Activated CD4-positive, CD25-positive, alpha-beta regulatory T cell treated with anti-CD3 and anti-CD28 coated beads, Interleukin-2, amount 50 U/mL, for 72 hours (primary cell): ENCODE data around the gene SDK1.

Experiments used
- DNase-seq: peaks from one replicate; pipeline ENCODE4 v3.0.0; 2021

The SDK1 gene

GRCh38 chr7:3481435-3481834, 180.4 kb downstream of the SDK1 start:
- no peak for DNase-seq

- DNase-seq, result no peak
Observed at GRCh38 chr7:3482147-3482921, 181.3 kb downstream of the SDK1 start.

GRCh38 chr7:3486841-3487240, 185.8 kb downstream of the SDK1 start:
- no peak for DNase-seq

- DNase-seq, result no peak
Observed at GRCh38 chr7:3488829-3489228, 187.8 kb downstream of the SDK1 start.

- no peak for DNase-seq
Observed at GRCh38 chr7:3493499-3493898, 192.4 kb downstream of the SDK1 start.

GRCh38 chr7:3494947-3495346, 193.9 kb downstream of the SDK1 start:
- no peak for DNase-seq

- DNase-seq, result no peak
Observed at GRCh38 chr7:3495530-3495929, 194.5 kb downstream of the SDK1 start.

GRCh38 chr7:3495954-3496353, 194.9 kb downstream of the SDK1 start:
- no peak for DNase-seq

GRCh38 chr7:3497796-3498195, 196.7 kb downstream of the SDK1 start:
- DNase-seq, result no peak

- DNase-seq, result no peak
Observed at GRCh38 chr7:3501671-3502070, 200.6 kb downstream of the SDK1 start.

- DNase-seq, result no peak
Observed at GRCh38 chr7:3504384-3504783, 203.3 kb downstream of the SDK1 start.

GRCh38 chr7:3510101-3511020, 209.3 kb downstream of the SDK1 start:
- DNase-seq, result no peak

GRCh38 chr7:3517344-3517743, 216.3 kb downstream of the SDK1 start:
- no peak for DNase-seq

GRCh38 chr7:3518546-3518945, 217.5 kb downstream of the SDK1 start:
- no peak for DNase-seq

GRCh38 chr7:3520206-3520605, 219.2 kb downstream of the SDK1 start:
- DNase-seq, result no peak

- DNase-seq, result no peak
Observed at GRCh38 chr7:3527496-3528124, 226.6 kb downstream of the SDK1 start.

- no peak for DNase-seq
Observed at GRCh38 chr7:3533040-3533439, 232.0 kb downstream of the SDK1 start.

GRCh38 chr7:3537210-3537875, 236.3 kb downstream of the SDK1 start:
- DNase-seq, result no peak

GRCh38 chr7:3538041-3538440, 237.0 kb downstream of the SDK1 start:
- no peak for DNase-seq

- DNase-seq, result no peak
Observed at GRCh38 chr7:3540456-3541220, 239.6 kb downstream of the SDK1 start.

GRCh38 chr7:3544202-3544601, 243.2 kb downstream of the SDK1 start:
- DNase-seq, result no peak

- no peak for DNase-seq
Observed at GRCh38 chr7:3548815-3549214, 247.8 kb downstream of the SDK1 start.
